DOHH2 (cell line): ENCODE results near the gene AFAP1L1.

Experiments
- EZH2phosphoT487 ChIP-seq: fragments of 200-600 bp; sonication (generic); IDR thresholded peaks from 2 replicates; pipeline ENCODE4 v1.6.1; 2017; ENCODE audit warnings: borderline replicate concordance, mild to moderate bottlenecking, antibody characterized with exemption, low read length, moderate library complexity, mixed read lengths
- TF ChIP-seq, protein P1 (sequence below): fragments of 200-600 bp; sonication (generic); IDR thresholded peaks from one replicate; pipeline ENCODE4 v1.5.1; 2014; ENCODE audit warnings: antibody characterized with exemption, mild to moderate bottlenecking, low read depth, low read length; ENCODE audit not compliant: poor library complexity, severe bottlenecking

DNA sequence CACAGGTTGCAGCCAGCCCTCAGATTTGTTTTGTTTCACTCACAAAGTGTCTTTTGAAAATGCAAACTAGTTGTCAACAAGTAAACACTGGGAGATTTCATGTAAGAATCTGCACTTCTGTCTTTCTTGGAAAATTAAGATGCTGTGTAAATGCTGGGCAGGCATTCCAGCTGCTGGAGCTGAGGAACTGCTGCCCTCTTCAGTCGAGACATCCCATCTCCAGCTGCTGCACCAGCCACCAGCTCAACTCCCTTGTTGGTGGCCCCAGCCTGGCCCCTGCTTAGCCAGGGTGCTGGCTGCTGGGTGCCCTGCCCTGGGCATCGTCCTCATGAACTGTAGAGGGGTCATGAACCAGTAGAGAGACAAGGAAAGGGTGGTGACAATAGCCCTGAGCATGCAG lies 33.1 kb upstream of the AFAP1L1 start:
- TF ChIP-seq, protein P1, sequence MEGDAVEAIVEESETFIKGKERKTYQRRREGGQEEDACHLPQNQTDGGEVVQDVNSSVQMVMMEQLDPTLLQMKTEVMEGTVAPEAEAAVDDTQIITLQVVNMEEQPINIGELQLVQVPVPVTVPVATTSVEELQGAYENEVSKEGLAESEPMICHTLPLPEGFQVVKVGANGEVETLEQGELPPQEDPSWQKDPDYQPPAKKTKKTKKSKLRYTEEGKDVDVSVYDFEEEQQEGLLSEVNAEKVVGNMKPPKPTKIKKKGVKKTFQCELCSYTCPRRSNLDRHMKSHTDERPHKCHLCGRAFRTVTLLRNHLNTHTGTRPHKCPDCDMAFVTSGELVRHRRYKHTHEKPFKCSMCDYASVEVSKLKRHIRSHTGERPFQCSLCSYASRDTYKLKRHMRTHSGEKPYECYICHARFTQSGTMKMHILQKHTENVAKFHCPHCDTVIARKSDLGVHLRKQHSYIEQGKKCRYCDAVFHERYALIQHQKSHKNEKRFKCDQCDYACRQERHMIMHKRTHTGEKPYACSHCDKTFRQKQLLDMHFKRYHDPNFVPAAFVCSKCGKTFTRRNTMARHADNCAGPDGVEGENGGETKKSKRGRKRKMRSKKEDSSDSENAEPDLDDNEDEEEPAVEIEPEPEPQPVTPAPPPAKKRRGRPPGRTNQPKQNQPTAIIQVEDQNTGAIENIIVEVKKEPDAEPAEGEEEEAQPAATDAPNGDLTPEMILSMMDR, result no peak
- no peak for TF ChIP-seq EZH2phosphoT487
